RWPE1 (cell line): ENCODE data around the gene ZSWIM6.

Experiments
- CTCF ChIA-PET: fragments of 350-600 bp; sonication (Branson Sonifier 250); formaldehyde crosslinking; extraction: SDS; loops from one replicate; lab custom pipeline; 2021; lab: Yijun Ruan, JAX
- POLR2A ChIA-PET: fragments of 400-600 bp; formaldehyde crosslinking; extraction: SDS; loops from one replicate; lab custom pipeline; 2020; ENCODE audit warnings: antibody characterized with exemption; ENCODE audit not compliant: low non-redundant PET; lab: Yijun Ruan, JAX
- DNase-seq: peaks from one replicate; pipeline ENCODE4 v3.0.0; 2012; ENCODE audit warnings: low spot score
- H3K27ac ChIP-seq: fragments of 450-650 bp; 2 replicates; pipeline ENCODE4 v1.5.1; 2017
- TF ChIP-seq, protein P1 (sequence below): fragments of 450-650 bp; conservative IDR thresholded peaks from 2 replicates; pipeline ENCODE4 v1.5.1; 2017; ENCODE audit warnings: low read depth, mild to moderate bottlenecking

The ZSWIM6 gene

DNA sequence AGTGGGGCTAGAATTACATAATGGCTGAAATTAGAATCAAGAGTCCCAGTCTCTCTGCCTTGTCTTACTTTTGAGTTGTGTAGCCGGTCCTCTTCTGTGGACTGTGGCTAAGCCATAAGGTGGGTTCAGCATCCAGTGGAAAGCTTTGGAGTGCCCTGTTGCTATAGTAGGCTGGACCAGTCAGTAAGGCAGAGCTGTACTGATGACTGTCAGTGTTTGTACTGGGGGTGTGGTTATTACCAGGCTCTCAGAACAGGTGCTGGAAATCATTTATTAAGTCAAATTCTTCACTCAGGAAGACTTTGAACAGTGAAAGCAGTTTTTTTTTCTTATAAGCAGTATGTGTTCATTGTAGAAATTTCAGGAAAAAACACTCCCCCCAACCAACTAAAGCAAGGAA, 129.4 kb downstream of the ZSWIM6 start:
- DNase-seq, result no peak
- CTCF ChIA-PET, result no interaction called here
- POLR2A ChIA-PET, result no interaction called here
- TF ChIP-seq, protein P1, sequence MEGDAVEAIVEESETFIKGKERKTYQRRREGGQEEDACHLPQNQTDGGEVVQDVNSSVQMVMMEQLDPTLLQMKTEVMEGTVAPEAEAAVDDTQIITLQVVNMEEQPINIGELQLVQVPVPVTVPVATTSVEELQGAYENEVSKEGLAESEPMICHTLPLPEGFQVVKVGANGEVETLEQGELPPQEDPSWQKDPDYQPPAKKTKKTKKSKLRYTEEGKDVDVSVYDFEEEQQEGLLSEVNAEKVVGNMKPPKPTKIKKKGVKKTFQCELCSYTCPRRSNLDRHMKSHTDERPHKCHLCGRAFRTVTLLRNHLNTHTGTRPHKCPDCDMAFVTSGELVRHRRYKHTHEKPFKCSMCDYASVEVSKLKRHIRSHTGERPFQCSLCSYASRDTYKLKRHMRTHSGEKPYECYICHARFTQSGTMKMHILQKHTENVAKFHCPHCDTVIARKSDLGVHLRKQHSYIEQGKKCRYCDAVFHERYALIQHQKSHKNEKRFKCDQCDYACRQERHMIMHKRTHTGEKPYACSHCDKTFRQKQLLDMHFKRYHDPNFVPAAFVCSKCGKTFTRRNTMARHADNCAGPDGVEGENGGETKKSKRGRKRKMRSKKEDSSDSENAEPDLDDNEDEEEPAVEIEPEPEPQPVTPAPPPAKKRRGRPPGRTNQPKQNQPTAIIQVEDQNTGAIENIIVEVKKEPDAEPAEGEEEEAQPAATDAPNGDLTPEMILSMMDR, result no peak
- H3K27ac ChIP-seq, result no peak overlapping the region

DNA sequence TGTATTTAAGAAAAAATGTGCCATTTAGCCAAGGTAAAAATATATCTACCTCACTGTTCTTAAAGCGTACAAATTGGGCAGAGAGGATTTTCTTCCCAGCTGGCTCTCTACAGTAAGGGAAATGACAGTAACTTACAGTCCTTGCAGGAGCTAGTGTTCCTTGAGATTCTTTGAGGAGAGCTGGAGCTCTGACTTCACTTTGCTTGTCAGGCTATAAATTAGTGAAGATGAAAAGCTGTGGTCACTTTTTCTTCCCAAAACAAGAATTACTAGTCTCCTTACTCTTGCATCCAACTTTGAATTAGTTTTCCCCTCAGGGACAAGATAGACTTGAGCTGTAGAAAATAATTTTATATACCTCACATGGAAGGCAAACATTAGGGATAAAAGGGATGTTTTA, 129.9 kb downstream of the ZSWIM6 start:
- TF ChIP-seq, protein P1, result no peak
- ChIA-PET POLR2A (no interaction called here), CTCF (no interaction called here)
- no peak for DNase-seq
- H3K27ac ChIP-seq, result no peak overlapping the region

- POLR2A ChIA-PET, result no interaction called here
- no peak overlapping the region for H3K27ac ChIP-seq
- CTCF ChIA-PET, result interaction anchor here (0.7 kb wide), 1 partner anchor 45 kb away, joined by 4 read pairs; no protein-coding TSS in a partner anchor
- no peak for DNase-seq
- TF ChIP-seq, protein P1, result no peak
Observed at GRCh38 chr5:61463596-61463995, 131.5 kb downstream of the ZSWIM6 start.

GRCh38 chr5:61464512-61464911, 132.5 kb downstream of the ZSWIM6 start:
- ChIA-PET CTCF (no interaction called here), POLR2A (no interaction called here)
- TF ChIP-seq, protein P1, result no peak
- no peak for DNase-seq
- H3K27ac ChIP-seq, result no peak overlapping the region

DNA sequence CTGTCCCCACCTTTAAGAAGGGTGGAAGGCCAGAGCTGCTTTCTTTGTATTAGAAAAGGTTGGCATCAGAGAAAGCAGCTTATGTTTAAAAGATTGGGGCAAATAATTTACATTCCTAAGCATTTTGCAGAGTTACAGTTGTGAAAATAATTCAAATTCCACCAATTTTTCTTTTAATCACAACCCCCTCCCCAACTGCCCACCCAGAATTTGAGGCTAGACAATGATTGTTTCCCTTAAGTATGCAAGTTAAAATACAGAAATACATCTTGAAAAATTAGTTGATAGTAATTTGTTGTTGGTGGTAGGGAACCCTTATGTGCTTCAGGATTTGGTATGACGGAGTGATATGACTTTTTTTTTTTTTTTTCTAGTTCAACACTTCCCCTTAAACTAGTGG, 133.0 kb downstream of the ZSWIM6 start:
- ChIA-PET CTCF (interaction anchor here (0.5 kb wide), 1 partner anchor 134 kb away, joined by 3 read pairs; no protein-coding TSS in a partner anchor), POLR2A (no interaction called here)
- no peak overlapping the region for H3K27ac ChIP-seq
- TF ChIP-seq, protein P1, result no peak
- no peak for DNase-seq

DNA sequence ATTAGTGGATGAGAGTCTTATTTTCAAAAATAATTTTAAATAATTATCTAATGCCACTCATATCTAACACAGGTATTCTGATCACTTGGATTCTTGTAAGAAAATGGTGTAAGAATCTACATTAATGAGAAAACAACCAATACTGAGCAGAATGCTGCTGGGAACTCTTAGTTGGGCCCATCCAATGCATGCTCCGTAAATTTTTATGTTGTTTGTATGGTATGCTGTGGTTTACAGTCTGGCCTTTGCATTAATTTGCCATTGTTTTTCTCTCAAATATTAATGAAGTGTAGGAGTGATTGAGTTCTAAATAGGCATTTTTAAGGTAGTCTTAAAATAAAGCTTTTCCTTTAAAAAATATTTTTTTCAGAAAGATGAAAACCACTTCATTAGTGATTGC, 133.4 kb downstream of the ZSWIM6 start:
- POLR2A ChIA-PET, result no interaction called here

More for the DNA sequence above, 133.4 kb downstream of the ZSWIM6 start:
- no peak overlapping the region for H3K27ac ChIP-seq
- CTCF ChIA-PET, result interaction anchor here (0.5 to 1.0 kb wide), 2 partner anchors 135 to 193 kb away, joined by 3 read pairs; no protein-coding TSS in a partner anchor
- TF ChIP-seq, protein P1, result no peak
- DNase-seq, result no peak
